K562 (cell line): ENCODE measurements around the gene ARPC1A. TPM values are rescaled to one million over a fixed set of nuclear protein-coding genes. Genes with fewer than 3 reads are reported as not detected.

Experiments
- CHD7 ChIP-seq: fragments of 200-600 bp; sonication (generic); IDR thresholded peaks from one replicate; pipeline ENCODE4 v1.6.1; 2012; ENCODE audit warnings: mild to moderate bottlenecking, low read depth, low read length, inconsistent platforms
- E2F8 ChIP-seq: fragments of 450-650 bp; IDR thresholded peaks from 2 replicates; pipeline ENCODE4 v1.7.1; 2018; ENCODE audit warnings: mild to moderate bottlenecking, low read depth; ENCODE audit not compliant: partially characterized antibody
- HSF4 ChIP-seq: fragments of 250-450 bp; sonication (Bioruptor Pico); IDR thresholded peaks from 2 replicates; pipeline ENCODE4 v2.1.2; 2022; ENCODE audit warnings: mild to moderate bottlenecking, moderate library complexity, borderline replicate concordance
- MBD1 ChIP-seq: fragments of 250-450 bp; sonication (Bioruptor Pico); IDR thresholded peaks from 2 replicates; pipeline ENCODE4 v1.8.0; 2022; ENCODE audit warnings: inconsistent platforms
- PHF21A ChIP-seq: fragments of 450-650 bp; IDR thresholded peaks from 2 replicates; pipeline ENCODE4 v1.6.1; 2017; ENCODE audit warnings: low read depth, borderline replicate concordance
- ZNF449 ChIP-seq: fragments of 250-450 bp; sonication (Bioruptor Pico); IDR thresholded peaks from 2 replicates; pipeline ENCODE4 v1.8.0; 2022; ENCODE audit warnings: moderate library complexity, mild to moderate bottlenecking, inconsistent platforms
- polyA plus RNA-seq, 8 experiments: library from polyadenylated mRNA; depleted of rRNA in 4 of 8; stranded (reverse) in 5 of 8; unstranded in 3 of 8; fragments of >200 nt; fragmentation: Nextera tagmentation in 2 of 8; fragmentation: Illumina TruSeq in 1 of 8; extraction: Ambion mirVana in 2 of 8; extraction: Trizol in 1 of 8; gene quantifications; 2 replicates each; pipeline versions ENCODE4 v1.2.1 to v1.2.3, GENCODE V29; 2011 to 2014; ENCODE audit warnings: inconsistent platforms in 1 of 8, missing spikeins in 1 of 8
- total RNA-seq, 7 experiments: library from RNA; depleted of rRNA in 6 of 7; stranded (reverse); fragments of >200 nt in 6 of 7; fragmentation: Illumina TruSeq in 2 of 7; extraction: Trizol in 2 of 7; gene quantifications; 2 replicates each; pipeline versions ENCODE4 v1.2.1 to v1.2.3, GENCODE V29; 2011 to 2021; ENCODE audit warnings: low replicate concordance in 1 of 7

Gene ARPC1A
- total and polyA plus RNA-seq, 9 of the 15 experiments (the other 6 are each of a cell fraction or from before 2014, with no cell fraction given), result 39.5 to 151 (median 86.1) TPM

GRCh38 chr7:99325592-99326407 lies at the start of gene ARPC1A (continued):
- TF ChIP-seq CHD7 (no peak), PHF21A (peak; percentile 61; the same call in 1 of the 2 replicates), HSF4 (CRISPR knock-in tag) (no peak), E2F8 (peak; percentile 80), MBD1 (CRISPR knock-in tag) (no peak), ZNF449 (CRISPR knock-in tag) (no peak)
